Astrocyte (in vitro differentiated cells and primary cell): ENCODE data around the gene IL5RA. TPM values are rescaled to one million over a fixed set of nuclear protein-coding genes. Genes with fewer than 3 reads are reported as not detected.

Experiments
- DNase-seq: peaks from one replicate; pipeline ENCODE4 v3.0.0-alpha.2; 2010; ENCODE audit warnings: low read depth
- FAIRE-seq: peaks from 2 replicates; lab custom pipeline; 2011; peaks lifted over from hg19 to GRCh38; lab: Jason Lieb, UNC
- H2AFZ ChIP-seq: 2 replicates; pipeline ENCODE4 v1.6.0; 2012; ENCODE audit warnings: low read depth, low read length, inconsistent platforms
- H3K27ac ChIP-seq: 2 replicates; pipeline ENCODE4 v1.5.1; 2011; ENCODE audit warnings: low read depth, low read length, inconsistent platforms
- H3K27me3 ChIP-seq: 2 replicates; pipeline ENCODE4 v1.6.0; 2011; ENCODE audit warnings: low read length, inconsistent platforms; ENCODE audit not compliant: insufficient read depth
- H3K36me3 ChIP-seq: 2 replicates; pipeline ENCODE4 v1.5.1; 2011; ENCODE audit warnings: low read length, inconsistent platforms; ENCODE audit not compliant: insufficient read depth
- H3K4me1 ChIP-seq: 2 replicates; pipeline ENCODE4 v1.5.1; 2011; ENCODE audit warnings: low read length, inconsistent platforms; ENCODE audit not compliant: insufficient read depth
- H3K4me2 ChIP-seq: 2 replicates; pipeline ENCODE4 v1.6.0; 2012; ENCODE audit warnings: low read length, inconsistent platforms
- H3K4me3 ChIP-seq: 2 replicates; pipeline ENCODE4 v1.5.1; 2011; ENCODE audit warnings: low read depth, mild to moderate bottlenecking, low read length, inconsistent platforms; ENCODE audit not compliant: insufficient read depth
- H3K79me2 ChIP-seq: 2 replicates; pipeline ENCODE4 v1.6.0; 2012; ENCODE audit warnings: mild to moderate bottlenecking, low read length, inconsistent platforms; ENCODE audit not compliant: insufficient read depth
- H3K9ac ChIP-seq: 2 replicates; pipeline ENCODE4 v1.6.0; 2012; ENCODE audit warnings: mild to moderate bottlenecking, low read length, inconsistent platforms
- H3K9me3 ChIP-seq: 2 replicates; pipeline ENCODE4 v1.5.1; 2012; ENCODE audit warnings: low read depth, mild to moderate bottlenecking, low read length, inconsistent platforms; ENCODE audit not compliant: insufficient read depth
- H4K20me1 ChIP-seq: 2 replicates; pipeline ENCODE4 v1.6.0; 2012; ENCODE audit warnings: low read length, inconsistent platforms; ENCODE audit not compliant: insufficient read depth
- H3K27ac Mint-ChIP-seq: one replicate; pipeline ENCODE4 v1.8.0; 2021; ENCODE audit warnings: mild to moderate bottlenecking, mixed read lengths; ENCODE audit not compliant: unreplicated experiment
- H3K27me3 Mint-ChIP-seq: one replicate; pipeline ENCODE4 v1.8.0; 2021; ENCODE audit warnings: low read depth, mixed read lengths; ENCODE audit not compliant: unreplicated experiment
- H3K36me3 Mint-ChIP-seq: one replicate; pipeline ENCODE4 v1.8.0; 2021; ENCODE audit warnings: low read depth, mixed read lengths; ENCODE audit not compliant: unreplicated experiment
- H3K4me1 Mint-ChIP-seq: one replicate; pipeline ENCODE4 v1.8.0; 2021; ENCODE audit warnings: low read depth, mixed read lengths; ENCODE audit not compliant: unreplicated experiment
- H3K4me3 Mint-ChIP-seq: one replicate; pipeline ENCODE4 v1.8.0; 2021; ENCODE audit warnings: mild to moderate bottlenecking, moderate library complexity, mixed read lengths; ENCODE audit not compliant: unreplicated experiment
- H3K9me3 Mint-ChIP-seq: one replicate; pipeline ENCODE4 v1.8.0; 2021; ENCODE audit warnings: mild to moderate bottlenecking, mixed read lengths; ENCODE audit not compliant: unreplicated experiment
- EZH2 ChIP-seq: IDR thresholded peaks from 2 replicates; pipeline ENCODE4 v1.6.1; 2012; ENCODE audit warnings: mild to moderate bottlenecking, low read length, inconsistent platforms; ENCODE audit not compliant: insufficient read depth
- total RNA-seq: library from RNA; stranded (reverse); gene quantifications from 2 replicates; pipeline ENCODE4 v1.2.1, GENCODE V29; 2021
- TF ChIP-seq, protein P1 (sequence below): IDR thresholded peaks from 2 replicates; pipeline ENCODE4 v1.5.1; 2011; ENCODE audit warnings: low read depth, mild to moderate bottlenecking, inconsistent platforms, low read length, moderate library complexity; ENCODE audit not compliant: insufficient read depth

IL5RA gene
- total RNA-seq, 1 donor from 2014 or later: not detected

- H3K36me3 Mint-ChIP-seq: no peaks in the 10 kb centered on the region
- Histone ChIP-seq H3K9me3 (no peaks in the 10 kb centered on the region), H3K27me3 (no peaks in the 10 kb centered on the region), H3K36me3 (no peaks in the 10 kb centered on the region), H3K79me2 (no peaks in the 10 kb centered on the region), H3K4me2 (peak overlapping the region; percentile 53), H4K20me1 (no peaks in the 10 kb centered on the region), H3K9ac (no peak overlapping the region), H2AFZ (peak overlapping the region; percentile 9), H3K4me3 (no peak overlapping the region), H3K4me1 (no peaks in the 10 kb centered on the region), H3K27ac (no peak overlapping the region)
- DNase-seq: no peak
- TF ChIP-seq, protein P1, sequence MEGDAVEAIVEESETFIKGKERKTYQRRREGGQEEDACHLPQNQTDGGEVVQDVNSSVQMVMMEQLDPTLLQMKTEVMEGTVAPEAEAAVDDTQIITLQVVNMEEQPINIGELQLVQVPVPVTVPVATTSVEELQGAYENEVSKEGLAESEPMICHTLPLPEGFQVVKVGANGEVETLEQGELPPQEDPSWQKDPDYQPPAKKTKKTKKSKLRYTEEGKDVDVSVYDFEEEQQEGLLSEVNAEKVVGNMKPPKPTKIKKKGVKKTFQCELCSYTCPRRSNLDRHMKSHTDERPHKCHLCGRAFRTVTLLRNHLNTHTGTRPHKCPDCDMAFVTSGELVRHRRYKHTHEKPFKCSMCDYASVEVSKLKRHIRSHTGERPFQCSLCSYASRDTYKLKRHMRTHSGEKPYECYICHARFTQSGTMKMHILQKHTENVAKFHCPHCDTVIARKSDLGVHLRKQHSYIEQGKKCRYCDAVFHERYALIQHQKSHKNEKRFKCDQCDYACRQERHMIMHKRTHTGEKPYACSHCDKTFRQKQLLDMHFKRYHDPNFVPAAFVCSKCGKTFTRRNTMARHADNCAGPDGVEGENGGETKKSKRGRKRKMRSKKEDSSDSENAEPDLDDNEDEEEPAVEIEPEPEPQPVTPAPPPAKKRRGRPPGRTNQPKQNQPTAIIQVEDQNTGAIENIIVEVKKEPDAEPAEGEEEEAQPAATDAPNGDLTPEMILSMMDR: no peak
- TF ChIP-seq EZH2: no peak
- no peak for FAIRE-seq
- no peaks in the 10 kb centered on the region for H3K4me1 Mint-ChIP-seq
- no peak overlapping the region for H3K4me3 Mint-ChIP-seq
- peaks cover 2% of the 10 kb centered on the region for H3K9me3 Mint-ChIP-seq
- H3K27ac Mint-ChIP-seq: no peak overlapping the region
- no peaks in the 10 kb centered on the region for H3K27me3 Mint-ChIP-seq
Observed at GRCh38 chr3:3038201-3038991, 71.8 kb downstream of the IL5RA start.

DNA sequence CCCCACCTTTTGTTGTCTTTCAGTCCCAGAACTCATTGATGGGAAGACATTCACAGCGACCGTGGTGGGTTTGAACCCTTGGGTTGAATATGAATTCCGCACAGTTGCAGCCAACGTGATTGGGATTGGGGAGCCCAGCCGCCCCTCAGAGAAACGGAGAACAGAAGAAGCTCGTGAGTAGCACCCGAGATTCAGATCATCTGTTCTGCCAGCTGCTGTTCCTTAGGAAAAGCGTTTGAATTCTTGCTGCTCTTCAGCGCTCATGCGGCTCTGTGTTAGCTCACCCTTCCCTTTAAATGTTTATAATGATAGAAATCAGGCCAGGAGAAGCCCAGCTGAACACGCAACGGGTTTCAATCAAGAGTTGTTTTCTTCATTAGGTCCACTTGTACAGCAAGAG is 73.0 kb downstream of the IL5RA start:
- no peak for DNase-seq
- Histone ChIP-seq H3K9ac (no peak overlapping the region), H3K27me3 (no peaks in the 10 kb centered on the region), H3K36me3 (no peaks in the 10 kb centered on the region), H2AFZ (no peak overlapping the region), H3K27ac (no peak overlapping the region), H4K20me1 (no peaks in the 10 kb centered on the region), H3K4me1 (no peaks in the 10 kb centered on the region), H3K4me3 (no peak overlapping the region), H3K9me3 (no peaks in the 10 kb centered on the region), H3K4me2 (no peak overlapping the region), H3K79me2 (no peaks in the 10 kb centered on the region)
- TF ChIP-seq, protein P1: no peak
- TF ChIP-seq EZH2: no peak
- H3K27me3 Mint-ChIP-seq: no peaks in the 10 kb centered on the region
- H3K4me3 Mint-ChIP-seq: no peak overlapping the region
- peaks cover 6% of the 10 kb centered on the region for H3K9me3 Mint-ChIP-seq
- no peak overlapping the region for H3K27ac Mint-ChIP-seq
- H3K4me1 Mint-ChIP-seq: no peaks in the 10 kb centered on the region
- no peaks in the 10 kb centered on the region for H3K36me3 Mint-ChIP-seq
- FAIRE-seq: no peak

DNA sequence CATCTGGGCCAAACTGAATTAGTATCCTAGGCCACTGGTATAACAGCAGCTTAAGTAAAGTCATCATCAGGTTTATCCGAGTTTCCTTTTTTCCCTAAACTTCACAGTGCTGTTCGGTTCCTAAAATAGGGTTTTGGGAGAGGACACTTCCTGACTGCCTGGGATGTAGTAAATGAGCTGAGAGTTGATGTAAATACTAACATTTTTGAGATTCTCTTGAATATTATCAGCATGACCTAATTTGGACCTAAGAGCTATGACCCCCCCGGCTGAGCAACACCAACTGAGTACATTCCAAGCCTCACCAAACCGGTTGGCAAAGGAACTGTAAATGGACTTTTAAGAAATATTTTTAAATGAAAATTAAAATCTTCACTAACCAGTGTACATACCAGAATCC is 78.8 kb downstream of the IL5RA start:
- no peaks in the 10 kb centered on the region for H3K27me3 Mint-ChIP-seq
- H3K79me2 ChIP-seq: no peaks in the 10 kb centered on the region
- no peaks in the 10 kb centered on the region for H3K27me3 ChIP-seq
- TF ChIP-seq, protein P1: no peak
- TF ChIP-seq EZH2: no peak
- H3K4me1 Mint-ChIP-seq: no peaks in the 10 kb centered on the region
- no peak overlapping the region for H3K4me3 ChIP-seq
- H3K9me3 ChIP-seq: no peaks in the 10 kb centered on the region
- peak; percentile 2 for DNase-seq
- H3K27ac ChIP-seq: no peak overlapping the region
- no peak overlapping the region for H3K4me2 ChIP-seq
- FAIRE-seq: no peak
- no peaks in the 10 kb centered on the region for H3K36me3 ChIP-seq
- H2AFZ ChIP-seq: no peak overlapping the region
- no peak overlapping the region for H3K9ac ChIP-seq
- peaks cover 9% of the 10 kb centered on the region for H3K9me3 Mint-ChIP-seq
- H4K20me1 ChIP-seq: no peaks in the 10 kb centered on the region
- H3K36me3 Mint-ChIP-seq: no peaks in the 10 kb centered on the region
- no peak overlapping the region for H3K4me3 Mint-ChIP-seq
- no peaks in the 10 kb centered on the region for H3K4me1 ChIP-seq
- no peak overlapping the region for H3K27ac Mint-ChIP-seq
